ENCODE results near the gene GOLGA6L10. TPM values are rescaled to one million over a fixed set of nuclear protein-coding genes. Genes with fewer than 3 reads are reported as not detected.
"Not testable (repeated sequence)": the region's sequence is repeated elsewhere in the genome, so short reads cannot be mapped to it uniquely, and the experiment has no call there.

GOLGA6L10 gene
- total RNA-seq, 1 experiment from 2014 or later, result 2.6 TPM

GRCh38 chr15:82312586-82313349 lies 36.5 kb downstream of the GOLGA6L10 start:
- intact Hi-C loops (cut with micrococcal nuclease; ENCODE audit: unreplicated experiment), result no loop called here
- ChIA-PET POLR2A (ENCODE audit: low non-redundant PET) (no interaction called here), CTCF (no interaction called here)
- H3K9me3 ChIP-seq (ENCODE audit: low read depth, low read length, poor library complexity, severe bottlenecking), result no peaks in the 10 kb centered on the region
- no peak for DNase-seq (ENCODE audit: low spot score)
- H3K27ac ChIP-seq (ENCODE audit: low read depth, low read length, poor library complexity, severe bottlenecking), result no peak overlapping the region
- no peak overlapping the region for H3K4me3 ChIP-seq (ENCODE audit: low read depth, low read length, poor library complexity, severe bottlenecking)
- no peaks in the 10 kb centered on the region for H3K4me1 ChIP-seq (ENCODE audit: insufficient read depth, low read length, poor library complexity, severe bottlenecking)
- no peaks in the 10 kb centered on the region for H3K27me3 ChIP-seq (replicated peaks; ENCODE audit: insufficient read depth, low read depth, low read length, poor library complexity)
- no peak for TF ChIP-seq EZH2 (IDR thresholded peaks at IDR 0.05; ENCODE audit: borderline replicate concordance, low read depth, low read length, poor library complexity, severe bottlenecking)
- TF ChIP-seq CTCF (conservative IDR thresholded peaks at IDR 0.05; ENCODE audit: low read depth, low read length), result no peak
- no peaks in the 10 kb centered on the region for H3K36me3 ChIP-seq (ENCODE audit: insufficient read depth, low read length, poor library complexity, severe bottlenecking)
- no TSS peak for BruUV-seq (replicated peaks)

GRCh38 chr15:82311321-82311720 lies 38.0 kb downstream of the GOLGA6L10 start:
- BruUV-seq (replicated peaks); H3K4me3 ChIP-seq (ENCODE audit: low read depth, low read length, poor library complexity, severe bottlenecking); H3K27ac ChIP-seq (ENCODE audit: low read depth, low read length, poor library complexity, severe bottlenecking); POLR2A ChIA-PET (ENCODE audit: low non-redundant PET); H3K4me1 ChIP-seq (ENCODE audit: insufficient read depth, low read length, poor library complexity, severe bottlenecking); H3K9me3 ChIP-seq (ENCODE audit: low read depth, low read length, poor library complexity, severe bottlenecking); CTCF ChIA-PET; H3K27me3 ChIP-seq (replicated peaks; ENCODE audit: insufficient read depth, low read depth, low read length, poor library complexity); intact Hi-C loops (cut with micrococcal nuclease; ENCODE audit: unreplicated experiment); H3K36me3 ChIP-seq (ENCODE audit: insufficient read depth, low read length, poor library complexity, severe bottlenecking); DNase-seq (ENCODE audit: low spot score): not testable (repeated sequence)

- ChIA-PET POLR2A (ENCODE audit: low non-redundant PET) (no interaction called here), CTCF (no interaction called here)
- intact Hi-C loops (cut with micrococcal nuclease; ENCODE audit: unreplicated experiment), result no loop called here
- no TSS peak for BruUV-seq (replicated peaks)
- no peaks in the 10 kb centered on the region for H3K36me3 ChIP-seq (ENCODE audit: insufficient read depth, low read length, poor library complexity, severe bottlenecking)
- DNase-seq (ENCODE audit: low spot score), result no peak
- TF ChIP-seq EZH2 (IDR thresholded peaks at IDR 0.05; ENCODE audit: borderline replicate concordance, low read depth, low read length, poor library complexity, severe bottlenecking) (no peak), CTCF (conservative IDR thresholded peaks at IDR 0.05; ENCODE audit: low read depth, low read length) (no peak)
- no peaks in the 10 kb centered on the region for H3K4me1 ChIP-seq (ENCODE audit: insufficient read depth, low read length, poor library complexity, severe bottlenecking)
- no peak overlapping the region for H3K27ac ChIP-seq (ENCODE audit: low read depth, low read length, poor library complexity, severe bottlenecking)
- H3K9me3 ChIP-seq (ENCODE audit: low read depth, low read length, poor library complexity, severe bottlenecking), result no peaks in the 10 kb centered on the region
- H3K4me3 ChIP-seq (ENCODE audit: low read depth, low read length, poor library complexity, severe bottlenecking), result no peak overlapping the region
- H3K27me3 ChIP-seq (replicated peaks; ENCODE audit: insufficient read depth, low read depth, low read length, poor library complexity), result no peaks in the 10 kb centered on the region
Observed at GRCh38 chr15:82309802-82310201, 39.5 kb downstream of the GOLGA6L10 start.

- Histone ChIP-seq H3K36me3 (ENCODE audit: insufficient read depth, low read length, poor library complexity, severe bottlenecking) (no peaks in the 10 kb centered on the region), H3K27me3 (replicated peaks; ENCODE audit: insufficient read depth, low read depth, low read length, poor library complexity) (no peaks in the 10 kb centered on the region), H3K9me3 (ENCODE audit: low read depth, low read length, poor library complexity, severe bottlenecking) (no peaks in the 10 kb centered on the region), H3K4me1 (ENCODE audit: insufficient read depth, low read length, poor library complexity, severe bottlenecking) (no peaks in the 10 kb centered on the region), H3K4me3 (ENCODE audit: low read depth, low read length, poor library complexity, severe bottlenecking) (no peak overlapping the region), H3K27ac (ENCODE audit: low read depth, low read length, poor library complexity, severe bottlenecking) (no peak overlapping the region)
- TF ChIP-seq EZH2 (IDR thresholded peaks at IDR 0.05; ENCODE audit: borderline replicate concordance, low read depth, low read length, poor library complexity, severe bottlenecking), result no peak
- TF ChIP-seq CTCF (conservative IDR thresholded peaks at IDR 0.05; ENCODE audit: low read depth, low read length), result no peak
- POLR2A ChIA-PET (ENCODE audit: low non-redundant PET), result no interaction called here
- intact Hi-C loops (cut with micrococcal nuclease; ENCODE audit: unreplicated experiment), result no loop called here
- no peak for DNase-seq (ENCODE audit: low spot score)
- CTCF ChIA-PET, result no interaction called here
- no TSS peak for BruUV-seq (replicated peaks)
Observed at GRCh38 chr15:82307714-82308081, 41.6 kb downstream of the GOLGA6L10 start.

Measured in A673 (cell line).